ENCODE measurements around the gene DHX16. TPM values are rescaled to one million over a fixed set of nuclear protein-coding genes. Genes with fewer than 3 reads are reported as not detected.

The DHX16 gene
- total and polyA plus RNA-seq, 2 experiments from 2014 or later = 36.2 to 36.7 TPM

GRCh38 chr6:30615219-30615957 is 57.4 kb downstream of the DHX16 start:
- TF ChIP-seq CTCF (IDR thresholded peaks at IDR 0.05; ENCODE audit: low read depth, low read length) = no peak
- H3K27ac ChIP-seq = peak overlapping the region; percentile 99
- peak overlapping the region; percentile 83 for H3K4me3 ChIP-seq
- peak; percentile 79 to 96 for DNase-seq (ENCODE audit: low read depth in 1 of 2, low spot score in 1 of 2)
- H3K9me3 ChIP-seq (ENCODE audit: low read depth) = no peaks in the 10 kb centered on the region
- no peaks in the 10 kb centered on the region for H3K27me3 ChIP-seq
- H3K36me3 ChIP-seq = peaks cover 15% of the 10 kb centered on the region
- peaks cover 21% of the 10 kb centered on the region for H3K4me1 ChIP-seq (ENCODE audit: low read depth)

GRCh38 chr6:30614843-30615218 is 58.0 kb downstream of the DHX16 start:
- H3K27ac ChIP-seq = peak overlapping the region; percentile 99
- H3K4me3 ChIP-seq = peak overlapping the region; percentile 83
- H3K4me1 ChIP-seq (ENCODE audit: low read depth) = peaks cover 21% of the 10 kb centered on the region
- H3K27me3 ChIP-seq = no peaks in the 10 kb centered on the region
- no peaks in the 10 kb centered on the region for H3K9me3 ChIP-seq (ENCODE audit: low read depth)
- no peak for TF ChIP-seq CTCF (IDR thresholded peaks at IDR 0.05; ENCODE audit: low read depth, low read length)
- DNase-seq (ENCODE audit: low read depth in 1 of 2, low spot score in 1 of 2) = peak; percentile 93 to 99
- H3K36me3 ChIP-seq = peaks cover 14% of the 10 kb centered on the region

GRCh38 chr6:30614044-30614842 is 58.6 kb downstream of the DHX16 start:
- peaks cover 10% of the 10 kb centered on the region for H3K36me3 ChIP-seq
- DNase-seq (ENCODE audit: low read depth in 1 of 2, low spot score in 1 of 2) = peak in 1 of 2 donors; percentile 37
- no peak for TF ChIP-seq CTCF (IDR thresholded peaks at IDR 0.05; ENCODE audit: low read depth, low read length)
- peak overlapping the region; percentile 99 for H3K27ac ChIP-seq
- H3K4me3 ChIP-seq = peak overlapping the region; percentile 83
- peaks cover 21% of the 10 kb centered on the region for H3K4me1 ChIP-seq (ENCODE audit: low read depth)
- H3K27me3 ChIP-seq = no peaks in the 10 kb centered on the region
- no peaks in the 10 kb centered on the region for H3K9me3 ChIP-seq (ENCODE audit: low read depth)

DNA sequence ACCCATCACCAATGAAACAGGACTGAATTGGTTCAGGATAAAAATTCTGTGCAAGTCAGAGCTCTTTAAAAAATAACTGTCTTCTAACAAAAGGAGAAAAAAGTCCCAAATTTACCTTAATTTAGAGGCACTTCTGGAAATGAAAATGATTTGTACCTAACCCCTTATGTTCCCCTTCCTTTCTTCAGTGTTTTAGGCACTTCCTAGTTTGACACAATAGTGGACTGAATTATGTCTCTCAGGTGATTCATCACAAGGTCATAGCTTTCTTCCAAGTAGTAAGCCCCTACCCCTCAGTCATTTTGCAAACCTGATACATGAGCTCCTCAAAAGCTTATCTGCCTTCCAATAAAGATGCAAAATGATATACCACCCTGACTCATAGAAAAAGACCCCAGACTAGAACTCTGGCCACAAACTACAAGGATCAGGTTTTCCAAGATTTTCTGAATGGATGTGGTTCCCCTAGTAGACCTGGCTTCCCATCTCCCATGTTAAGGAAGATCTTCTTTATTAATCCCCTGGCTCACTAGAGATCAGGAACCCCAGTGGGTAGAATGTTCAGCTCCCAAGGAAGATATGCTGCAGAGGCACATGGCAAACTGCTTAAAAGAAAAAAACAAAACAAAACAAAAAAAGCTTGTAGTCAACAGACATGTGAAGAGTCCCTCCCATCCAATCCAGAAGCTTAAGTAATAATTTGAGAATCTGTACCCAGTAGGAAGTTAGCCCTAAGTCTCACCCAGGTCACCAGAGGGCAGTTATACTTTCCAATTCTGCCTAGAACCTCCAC is 59.4 kb downstream of the DHX16 start:
- Histone ChIP-seq H3K4me1 (ENCODE audit: low read depth) (peaks cover 15% of the 10 kb centered on the region), H3K9me3 (ENCODE audit: low read depth) (no peaks in the 10 kb centered on the region), H3K4me3 (no peak overlapping the region), H3K27ac (peak overlapping the region; percentile 99), H3K36me3 (peaks cover 17% of the 10 kb centered on the region), H3K27me3 (no peaks in the 10 kb centered on the region)
- no peak for DNase-seq (ENCODE audit: low read depth in 1 of 2, low spot score in 1 of 2)
- no peak for TF ChIP-seq CTCF (IDR thresholded peaks at IDR 0.05; ENCODE audit: low read depth, low read length)

- no peak for TF ChIP-seq CTCF (IDR thresholded peaks at IDR 0.05; ENCODE audit: low read depth, low read length)
- peak in 1 of 2 donors; percentile 59 for DNase-seq (ENCODE audit: low read depth in 1 of 2, low spot score in 1 of 2)
- Histone ChIP-seq H3K4me1 (ENCODE audit: low read depth) (peaks cover 13% of the 10 kb centered on the region), H3K27me3 (no peaks in the 10 kb centered on the region), H3K36me3 (peaks cover 22% of the 10 kb centered on the region), H3K4me3 (no peak overlapping the region), H3K9me3 (ENCODE audit: low read depth) (no peaks in the 10 kb centered on the region), H3K27ac (peak overlapping the region; percentile 99)
Observed at GRCh38 chr6:30612687-30613248, 60.0 kb downstream of the DHX16 start.

Measured in cardiac muscle cell (in vitro differentiated cells and primary cell).